Neural cell (in vitro differentiated cells): ENCODE data around the gene SPDYE5. TPM values are rescaled to one million over a fixed set of nuclear protein-coding genes. Genes with fewer than 3 reads are reported as not detected.

ENCODE experiments used
- H2AFZ ChIP-seq: fragments of 200-600, 300-800 bp; sonication (generic), shearing (Covaris generic); 2 replicates; pipeline ENCODE4 v1.6.0; 2014; ENCODE audit warnings: low read depth, mild to moderate bottlenecking, antibody characterized with exemption, low read length, moderate library complexity
- H3F3A ChIP-seq: fragments of 200-600 bp; shearing (Covaris generic); 2 replicates; pipeline ENCODE4 v1.6.1; 2016; ENCODE audit warnings: mild to moderate bottlenecking, moderate library complexity, mixed read lengths, antibody characterized with exemption, low read length; ENCODE audit not compliant: insufficient read depth, poor library complexity, severe bottlenecking
- H3K27ac ChIP-seq: fragments of 200-600, 300-800 bp; sonication (generic), shearing (Covaris generic); 2 replicates; pipeline ENCODE4 v1.5.1; 2014; ENCODE audit warnings: mild to moderate bottlenecking, low read length, moderate library complexity
- H3K27me3 ChIP-seq: fragments of 300-800, 200-600 bp; sonication (generic), shearing (Covaris generic); 2 replicates; pipeline ENCODE4 v1.6.0; 2014; ENCODE audit warnings: mild to moderate bottlenecking, low read depth, low read length, moderate library complexity; ENCODE audit not compliant: insufficient read depth
- H3K36me3 ChIP-seq: fragments of 300-800, 200-600 bp; sonication (generic), shearing (Covaris generic); 2 replicates; pipeline ENCODE4 v1.5.1; 2014; ENCODE audit warnings: mild to moderate bottlenecking, antibody characterized with exemption, low read length, moderate library complexity; ENCODE audit not compliant: insufficient read depth
- H3K4me2 ChIP-seq: fragments of 300-800, 200-600 bp; sonication (generic), shearing (Covaris generic); 2 replicates; pipeline ENCODE4 v1.6.0; 2014; ENCODE audit warnings: mild to moderate bottlenecking, low read length
- H3K4me3 ChIP-seq: fragments of 300-800, 200-600 bp; sonication (generic), shearing (Covaris generic); 2 replicates; pipeline ENCODE4 v1.5.1; 2014; ENCODE audit warnings: mild to moderate bottlenecking, low read length, moderate library complexity
- H3K79me2 ChIP-seq: fragments of 200-600 bp; shearing (Covaris generic); replicated peaks from 2 replicates; pipeline ENCODE4 v1.6.0; 2014; ENCODE audit warnings: mild to moderate bottlenecking, low read length, moderate library complexity; ENCODE audit not compliant: insufficient read depth
- H3K9ac ChIP-seq: fragments of 300-800, 200-600 bp; sonication (generic), shearing (Covaris generic); 2 replicates; pipeline ENCODE4 v1.6.1; 2016; ENCODE audit warnings: mild to moderate bottlenecking, low read length, mixed read lengths
- H3K9me2 ChIP-seq: fragments of 200-600 bp; shearing (Covaris generic); 2 replicates; pipeline ENCODE4 v1.6.1; 2016; ENCODE audit warnings: mild to moderate bottlenecking, low read length, mixed read lengths; ENCODE audit not compliant: insufficient read depth
- H3K9me3 ChIP-seq: fragments of 200-600, 300-800 bp; sonication (generic), shearing (Covaris generic); 2 replicates; pipeline ENCODE4 v1.6.1; 2016; ENCODE audit warnings: mild to moderate bottlenecking, mixed run types, low read length, moderate library complexity, mixed read lengths
- H4K20me1 ChIP-seq: fragments of 200-600 bp; shearing (Covaris generic); 2 replicates; pipeline ENCODE4 v1.6.1; 2016; ENCODE audit warnings: mild to moderate bottlenecking, mixed run types; ENCODE audit not compliant: insufficient read depth
- CTCF ChIP-seq: fragments of 450-650 bp; IDR thresholded peaks from 2 replicates; pipeline ENCODE4 v1.5.1; 2014; ENCODE audit warnings: antibody characterized with exemption, mild to moderate bottlenecking, moderate library complexity; ENCODE audit not compliant: poor library complexity, severe bottlenecking
- EP300 ChIP-seq: fragments of 450-650 bp; conservative IDR thresholded peaks from 2 replicates; pipeline ENCODE4 v1.6.1; 2014; ENCODE audit warnings: antibody characterized with exemption, mild to moderate bottlenecking, moderate library complexity; ENCODE audit not compliant: poor library complexity, severe bottlenecking
- EZH2 ChIP-seq: fragments of 200-600, 300-800 bp; shearing (Covaris generic), sonication (generic); IDR thresholded peaks from 2 replicates; pipeline ENCODE4 v1.6.1; 2014; ENCODE audit warnings: antibody characterized with exemption, low read length, borderline replicate concordance, mild to moderate bottlenecking; ENCODE audit not compliant: insufficient read depth, poor library complexity, severe bottlenecking
- MXI1 ChIP-seq: fragments of 450-650 bp; conservative IDR thresholded peaks from 2 replicates; pipeline ENCODE4 v1.6.1; 2014; ENCODE audit warnings: antibody characterized with exemption, mild to moderate bottlenecking; ENCODE audit not compliant: poor library complexity, severe bottlenecking
- POLR2AphosphoS5 ChIP-seq: IDR thresholded peaks from 2 replicates; pipeline ENCODE4 v1.6.1; 2012
- RAD21 ChIP-seq: fragments of 450-650 bp; conservative IDR thresholded peaks from 2 replicates; pipeline ENCODE4 v1.6.1; 2014; ENCODE audit warnings: antibody characterized with exemption, mild to moderate bottlenecking, moderate library complexity
- REST ChIP-seq: IDR thresholded peaks from 2 replicates; pipeline ENCODE4 v1.6.1; 2012; ENCODE audit warnings: borderline replicate concordance
- SMC3 ChIP-seq: fragments of 450-650 bp; conservative IDR thresholded peaks from 2 replicates; pipeline ENCODE4 v1.6.1; 2014; ENCODE audit warnings: antibody characterized with exemption, mild to moderate bottlenecking, moderate library complexity; ENCODE audit not compliant: poor library complexity
- TAF1 ChIP-seq: IDR thresholded peaks from 2 replicates; pipeline ENCODE4 v1.6.1; 2012; ENCODE audit warnings: low read depth
- polyA plus RNA-seq: library from polyadenylated mRNA; depleted of rRNA; stranded (reverse); fragments of >200 nt; gene quantifications from 2 replicates; pipeline ENCODE4 v1.2.3, GENCODE V29; 2014

SPDYE5 gene
- polyA plus RNA-seq, 1 donor from 2014 or later = 0.07 TPM

DNA sequence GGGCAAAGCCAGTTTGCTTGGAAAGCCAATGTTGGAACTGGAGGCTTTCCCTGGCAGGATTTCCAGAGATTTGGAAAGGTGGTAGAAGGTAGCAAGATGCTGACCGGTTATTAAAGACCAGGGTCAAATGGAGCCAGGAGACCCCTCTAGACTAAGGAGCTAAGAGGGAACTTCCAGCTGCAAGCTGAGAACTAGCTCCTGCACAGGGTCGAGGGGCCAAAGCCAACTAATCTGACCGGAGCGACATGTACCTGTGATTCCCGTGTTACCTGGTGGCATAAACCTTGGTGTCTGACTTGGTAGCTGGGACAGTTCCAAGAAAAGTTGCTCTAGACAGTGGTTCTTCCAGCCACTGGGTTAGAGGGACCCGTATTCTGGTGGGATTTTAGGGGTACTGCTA lies 41.8 kb downstream of the SPDYE5 start:
- H3K36me3 ChIP-seq = no peaks in the 10 kb centered on the region
- H4K20me1 ChIP-seq = no peaks in the 10 kb centered on the region
- H3K4me3 ChIP-seq = no peak overlapping the region
- H3K9ac ChIP-seq = no peak overlapping the region
- H3K4me2 ChIP-seq = no peak overlapping the region
- no peak overlapping the region for H3K27ac ChIP-seq
- no peaks in the 10 kb centered on the region for H3F3A ChIP-seq
- no peaks in the 10 kb centered on the region for H3K9me3 ChIP-seq
- TF ChIP-seq REST (no peak), SMC3 (no peak), EP300 (no peak), CTCF (no peak), POLR2AphosphoS5 (no peak), MXI1 (no peak), TAF1 (no peak), EZH2 (no peak), RAD21 (no peak)
- H3K9me2 ChIP-seq = no peaks in the 10 kb centered on the region
- no peaks in the 10 kb centered on the region for H3K27me3 ChIP-seq
- H2AFZ ChIP-seq = no peak overlapping the region
- no peaks in the 10 kb centered on the region for H3K79me2 ChIP-seq

GRCh38 chr7:75534727-75535307 lies 42.7 kb downstream of the SPDYE5 start:
- H3K9me2 ChIP-seq = no peaks in the 10 kb centered on the region
- no peak overlapping the region for H3K9ac ChIP-seq
- no peaks in the 10 kb centered on the region for H3K36me3 ChIP-seq
- no peaks in the 10 kb centered on the region for H3F3A ChIP-seq
- no peaks in the 10 kb centered on the region for H3K9me3 ChIP-seq
- H3K27me3 ChIP-seq = no peaks in the 10 kb centered on the region
- no peak overlapping the region for H3K4me3 ChIP-seq
- no peak overlapping the region for H3K4me2 ChIP-seq
- H3K79me2 ChIP-seq = no peaks in the 10 kb centered on the region
- H4K20me1 ChIP-seq = no peaks in the 10 kb centered on the region
- no peak for TF ChIP-seq RAD21
- no peak for TF ChIP-seq REST
- no peak for TF ChIP-seq SMC3
- no peak for TF ChIP-seq TAF1
- TF ChIP-seq MXI1 = no peak
- TF ChIP-seq EZH2 = no peak
- TF ChIP-seq CTCF = no peak
- TF ChIP-seq POLR2AphosphoS5 = no peak
- no peak for TF ChIP-seq EP300
- no peak overlapping the region for H3K27ac ChIP-seq
- no peak overlapping the region for H2AFZ ChIP-seq
